ENCODE measurements around the gene TLX3.

The TLX3 gene

DNA sequence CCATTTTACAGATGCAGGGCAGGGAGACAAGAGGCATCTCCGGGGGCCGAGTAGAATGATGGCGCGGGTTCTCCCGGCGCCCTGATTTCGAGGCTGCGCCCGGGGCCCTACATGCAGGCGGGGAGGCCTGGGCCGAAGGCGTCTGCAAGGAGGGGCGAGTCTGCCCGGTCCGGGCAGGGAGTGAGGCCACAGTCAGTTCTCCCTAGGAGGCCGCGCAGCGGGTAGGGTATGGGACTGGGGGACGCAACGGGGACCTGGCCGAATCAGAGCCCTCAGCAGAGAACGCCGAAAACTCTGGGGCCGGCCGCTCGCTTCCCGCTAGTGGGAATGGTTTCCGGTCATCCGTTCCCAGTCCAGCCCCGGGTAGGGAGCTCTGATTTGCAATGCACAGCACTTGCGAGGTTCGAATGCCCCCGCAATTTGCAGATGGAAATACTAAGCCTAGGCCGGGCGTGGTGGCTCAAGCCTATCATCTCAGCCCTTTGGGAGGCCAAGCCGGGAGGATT lies 6.4 kb downstream of the TLX3 start:
- Histone ChIP-seq H3K4me2 (ENCODE audit: low read length) (no peak overlapping the region), H3K9me3 (ENCODE audit: insufficient read depth, low read length) (no peaks in the 10 kb centered on the region), H3K27ac (ENCODE audit: low read length) (no peak overlapping the region), H3K9ac (ENCODE audit: low read length) (no peak overlapping the region), H3K79me2 (ENCODE audit: low read length) (no peaks in the 10 kb centered on the region), H3K4me3 (ENCODE audit: low read length) (no peak overlapping the region), H3K27me3 (ENCODE audit: low read depth, low read length) (peaks cover 10% of the 10 kb centered on the region; the same call in 1 of the 2 replicates), H3K36me3 (replicated peaks; ENCODE audit: low read depth, low read length) (no peaks in the 10 kb centered on the region), H3K4me1 (ENCODE audit: low read length) (no peaks in the 10 kb centered on the region), H2AFZ (ENCODE audit: low read depth, low read length) (no peak overlapping the region), H4K20me1 (ENCODE audit: insufficient read depth, low read length) (no peaks in the 10 kb centered on the region)
- no peak for TF ChIP-seq EZH2phosphoT487 (IDR thresholded peaks at IDR 0.05; ENCODE audit: low read depth)
- TF ChIP-seq, protein P1, sequence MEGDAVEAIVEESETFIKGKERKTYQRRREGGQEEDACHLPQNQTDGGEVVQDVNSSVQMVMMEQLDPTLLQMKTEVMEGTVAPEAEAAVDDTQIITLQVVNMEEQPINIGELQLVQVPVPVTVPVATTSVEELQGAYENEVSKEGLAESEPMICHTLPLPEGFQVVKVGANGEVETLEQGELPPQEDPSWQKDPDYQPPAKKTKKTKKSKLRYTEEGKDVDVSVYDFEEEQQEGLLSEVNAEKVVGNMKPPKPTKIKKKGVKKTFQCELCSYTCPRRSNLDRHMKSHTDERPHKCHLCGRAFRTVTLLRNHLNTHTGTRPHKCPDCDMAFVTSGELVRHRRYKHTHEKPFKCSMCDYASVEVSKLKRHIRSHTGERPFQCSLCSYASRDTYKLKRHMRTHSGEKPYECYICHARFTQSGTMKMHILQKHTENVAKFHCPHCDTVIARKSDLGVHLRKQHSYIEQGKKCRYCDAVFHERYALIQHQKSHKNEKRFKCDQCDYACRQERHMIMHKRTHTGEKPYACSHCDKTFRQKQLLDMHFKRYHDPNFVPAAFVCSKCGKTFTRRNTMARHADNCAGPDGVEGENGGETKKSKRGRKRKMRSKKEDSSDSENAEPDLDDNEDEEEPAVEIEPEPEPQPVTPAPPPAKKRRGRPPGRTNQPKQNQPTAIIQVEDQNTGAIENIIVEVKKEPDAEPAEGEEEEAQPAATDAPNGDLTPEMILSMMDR (IDR thresholded peaks at IDR 0.05; ENCODE audit: low read depth, low read length), result no peak

DNA sequence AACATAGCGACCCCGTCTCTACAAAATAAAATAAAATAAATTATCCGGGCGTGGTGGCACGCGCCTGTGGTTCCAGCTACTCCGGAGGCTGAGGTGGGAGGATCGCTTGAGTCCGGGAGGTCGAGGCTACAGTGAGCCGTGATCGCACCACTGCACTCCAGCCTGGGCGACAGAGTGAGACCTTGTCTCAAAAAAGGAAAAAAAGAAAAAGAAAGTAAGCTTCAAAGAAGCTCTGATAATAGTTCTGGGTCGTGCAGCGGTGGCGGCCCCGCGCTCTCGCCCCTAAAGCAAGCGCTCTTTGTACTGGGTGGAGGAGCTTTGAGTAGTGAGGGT lies 6.8 kb downstream of the TLX3 start:
- H3K4me3 ChIP-seq (ENCODE audit: low read length), result no peak overlapping the region
- H3K27me3 ChIP-seq (ENCODE audit: low read depth, low read length), result peaks cover 10% of the 10 kb centered on the region; the same call in 1 of the 2 replicates
- H3K36me3 ChIP-seq (replicated peaks; ENCODE audit: low read depth, low read length), result no peaks in the 10 kb centered on the region
- no peak overlapping the region for H3K27ac ChIP-seq (ENCODE audit: low read length)
- no peak overlapping the region for H3K4me2 ChIP-seq (ENCODE audit: low read length)
- no peak overlapping the region for H2AFZ ChIP-seq (ENCODE audit: low read depth, low read length)
- no peak overlapping the region for H3K9ac ChIP-seq (ENCODE audit: low read length)
- H4K20me1 ChIP-seq (ENCODE audit: insufficient read depth, low read length), result no peaks in the 10 kb centered on the region
- H3K4me1 ChIP-seq (ENCODE audit: low read length), result no peaks in the 10 kb centered on the region
- H3K79me2 ChIP-seq (ENCODE audit: low read length), result no peaks in the 10 kb centered on the region
- no peaks in the 10 kb centered on the region for H3K9me3 ChIP-seq (ENCODE audit: insufficient read depth, low read length)
- TF ChIP-seq, protein P1 (IDR thresholded peaks at IDR 0.05; ENCODE audit: low read depth, low read length), result no peak
- TF ChIP-seq EZH2phosphoT487 (IDR thresholded peaks at IDR 0.05; ENCODE audit: low read depth), result no peak

DNA sequence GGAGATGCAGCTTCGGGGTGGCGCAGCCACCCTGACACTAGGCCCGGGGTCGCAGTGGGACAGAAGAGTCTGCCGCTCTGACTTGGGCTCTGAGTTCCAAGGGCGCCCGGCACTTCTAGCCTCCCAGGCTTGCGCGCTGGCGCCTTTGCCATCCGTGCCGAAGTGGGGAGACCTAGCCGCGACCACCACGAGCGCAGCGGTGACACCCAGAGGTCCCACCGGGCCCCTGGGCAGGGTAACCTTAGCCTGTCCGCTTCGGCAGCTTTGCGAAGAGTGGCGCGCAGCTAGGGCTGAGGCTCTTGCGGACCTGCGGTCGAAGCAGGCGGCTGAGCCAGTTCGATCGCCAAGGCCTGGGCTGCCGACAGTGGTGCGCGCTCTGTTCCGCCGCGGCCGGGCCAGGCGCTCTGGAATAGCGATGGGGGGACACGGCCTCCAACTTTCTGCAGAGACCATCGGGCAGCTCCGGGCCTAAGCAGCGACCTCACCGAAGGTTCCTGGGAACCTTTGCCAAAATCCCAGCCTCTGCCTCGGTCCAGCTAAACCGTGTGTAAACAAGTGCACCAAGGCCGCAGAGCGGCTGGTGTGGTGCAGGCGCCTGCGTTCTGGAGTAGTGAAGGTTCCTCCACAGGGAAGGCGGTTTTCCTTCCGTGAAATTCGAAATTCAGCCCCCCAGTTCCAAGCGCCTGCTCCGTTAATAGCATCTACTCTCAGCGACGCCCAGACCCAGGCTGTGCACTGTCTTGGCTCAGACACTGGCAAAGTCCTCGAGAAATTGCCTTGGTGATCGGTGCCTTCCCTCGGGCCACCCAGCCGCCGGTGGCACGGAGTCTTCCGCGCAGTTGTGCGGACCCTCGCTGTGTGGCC lies 7.4 kb downstream of the TLX3 start:
- H3K4me3 ChIP-seq (ENCODE audit: low read length), result no peak overlapping the region

DNA sequence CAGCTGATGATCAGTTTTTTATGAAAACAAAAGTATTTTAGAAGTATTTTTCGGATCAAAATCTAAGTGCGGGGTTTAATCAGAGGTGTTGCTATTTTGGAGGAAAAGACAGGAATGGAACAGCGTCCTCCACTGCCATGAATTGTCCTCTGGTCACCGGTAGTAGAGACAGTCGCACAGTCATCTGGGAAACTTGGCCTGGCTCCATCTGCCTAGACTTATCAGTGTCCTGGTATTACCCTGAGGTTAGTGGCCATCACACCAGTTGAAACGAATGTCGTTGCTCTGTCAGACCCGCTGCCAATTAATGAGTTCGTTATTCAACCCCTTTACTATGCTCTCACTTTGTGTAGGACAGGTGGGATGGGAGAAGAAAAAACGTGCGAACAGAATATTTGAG lies 8.2 kb downstream of the TLX3 start:
- no peaks in the 10 kb centered on the region for H3K4me1 ChIP-seq (ENCODE audit: low read length)
- H3K27ac ChIP-seq (ENCODE audit: low read length), result no peak overlapping the region
- H3K27me3 ChIP-seq (ENCODE audit: low read depth, low read length), result peaks cover 23% of the 10 kb centered on the region; the same call in 1 of the 2 replicates

More for the DNA sequence above, 7.4 kb downstream of the TLX3 start:
- Histone ChIP-seq H3K27me3 (ENCODE audit: low read depth, low read length) (peaks cover 15% of the 10 kb centered on the region; the same call in 1 of the 2 replicates), H4K20me1 (ENCODE audit: insufficient read depth, low read length) (no peaks in the 10 kb centered on the region), H3K9me3 (ENCODE audit: insufficient read depth, low read length) (no peaks in the 10 kb centered on the region), H3K36me3 (replicated peaks; ENCODE audit: low read depth, low read length) (no peaks in the 10 kb centered on the region), H3K79me2 (ENCODE audit: low read length) (no peaks in the 10 kb centered on the region), H3K27ac (ENCODE audit: low read length) (no peak overlapping the region), H2AFZ (ENCODE audit: low read depth, low read length) (no peak overlapping the region), H3K9ac (ENCODE audit: low read length) (no peak overlapping the region), H3K4me1 (ENCODE audit: low read length) (no peaks in the 10 kb centered on the region), H3K4me2 (ENCODE audit: low read length) (no peak overlapping the region)
- TF ChIP-seq EZH2phosphoT487 (IDR thresholded peaks at IDR 0.05; ENCODE audit: low read depth), result no peak
- TF ChIP-seq, protein P1 (IDR thresholded peaks at IDR 0.05; ENCODE audit: low read depth, low read length), result no peak

More for the DNA sequence above, 8.2 kb downstream of the TLX3 start:
- H3K9ac ChIP-seq (ENCODE audit: low read length), result no peak overlapping the region
- H3K79me2 ChIP-seq (ENCODE audit: low read length), result no peaks in the 10 kb centered on the region
- H3K4me3 ChIP-seq (ENCODE audit: low read length), result no peak overlapping the region
- no peaks in the 10 kb centered on the region for H3K9me3 ChIP-seq (ENCODE audit: insufficient read depth, low read length)
- no peak overlapping the region for H2AFZ ChIP-seq (ENCODE audit: low read depth, low read length)
- no peaks in the 10 kb centered on the region for H4K20me1 ChIP-seq (ENCODE audit: insufficient read depth, low read length)
- TF ChIP-seq, protein P1 (IDR thresholded peaks at IDR 0.05; ENCODE audit: low read depth, low read length), result no peak
- no peak for TF ChIP-seq EZH2phosphoT487 (IDR thresholded peaks at IDR 0.05; ENCODE audit: low read depth)
- H3K36me3 ChIP-seq (replicated peaks; ENCODE audit: low read depth, low read length), result no peaks in the 10 kb centered on the region
- H3K4me2 ChIP-seq (ENCODE audit: low read length), result no peak overlapping the region

Data from OCI-LY3 (cell line).